Right lobe of liver (tissue), 4 donors: ENCODE measurements around the gene COMT.

Experiments
- CTCF ChIP-seq, 4 donors: fragments of 200-600 bp in 3 of 4; fragments of 450-650 bp in 1 of 4; IDR thresholded peaks; one replicate each; pipeline versions ENCODE4 v1.5.1 to v1.8.0; 2016 to 2022; ENCODE audit warnings: antibody characterized with exemption in 4 of 4, mild to moderate bottlenecking in 2 of 4
- POLR2A ChIP-seq: fragments of 450-650 bp; IDR thresholded peaks from one replicate; pipeline ENCODE4 v1.6.1; 2017; ENCODE audit warnings: antibody characterized with exemption, mild to moderate bottlenecking
- donor health status: DM: no; HTN: no; CAD: no.
- donor health status: DM: no; HTN: no; CAD: no.
- donor health status: DM: no; HTN: yes; CAD: no.

- TF ChIP-seq CTCF (IDR thresholded peaks at IDR 0.05), result no peak
- TF ChIP-seq POLR2A, result no peak
Measured at GRCh38 chr22:19932367-19933206, 9.0 kb upstream of the COMT start.
